NCI-H146 (cell line): ENCODE measurements around the gene PFN1.

Experiments
- DNase-seq: peaks from one replicate; lab custom pipeline; 2025; lab: John Stamatoyannopoulos, UW

Gene PFN1

GRCh38 chr17:4896332-4897197, 51.8 kb downstream of the PFN1 start:
- DNase-seq = no peak

GRCh38 chr17:4895657-4896331, 52.5 kb downstream of the PFN1 start:
- DNase-seq = no peak
